Endometrial microvascular endothelial cells (primary cell): ENCODE data around the gene CDKAL1. TPM values are rescaled to one million over a fixed set of nuclear protein-coding genes. Genes with fewer than 3 reads are reported as not detected.

Experiments used
- in situ Hi-C: cut with HindIII; loops from 2 replicates; pipeline ENCODE4 v1.10.0; 2017; ENCODE audit warnings: low sequenced_read_pairs, low pct_unique_long_range_greater_than_20kb; ENCODE audit errors: inconsistent ontology term
- total RNA-seq: library from RNA; depleted of rRNA; stranded (reverse); fragments of >200 nt; gene quantifications from one replicate; pipeline ENCODE4 v1.2.3, GENCODE V29; 2015; ENCODE audit errors: inconsistent ontology term

The CDKAL1 gene
- total RNA-seq, 1 donor from 2014 or later, result 15.4 TPM

- in situ Hi-C loops, result no loop called here
These were observed 451.6 kb downstream of the CDKAL1 start for GRCh38 chr6:20985821-20986220.

GRCh38 chr6:20991910-20992309 lies 457.7 kb downstream of the CDKAL1 start:
- in situ Hi-C loops, result no loop called here

GRCh38 chr6:20996099-20996498 lies 461.8 kb downstream of the CDKAL1 start:
- in situ Hi-C loops, result no loop called here

- in situ Hi-C loops, result no loop called here
These were observed 463.0 kb downstream of the CDKAL1 start for GRCh38 chr6:20997143-20997769.

- in situ Hi-C loops, result no loop called here
These were observed 463.5 kb downstream of the CDKAL1 start for GRCh38 chr6:20997770-20998147.

- in situ Hi-C loops, result no loop called here
These were observed 464.6 kb downstream of the CDKAL1 start for GRCh38 chr6:20998748-20999448.

GRCh38 chr6:21000331-21000801 lies 466.1 kb downstream of the CDKAL1 start:
- in situ Hi-C loops, result no loop called here

- in situ Hi-C loops, result no loop called here
These were observed 467.5 kb downstream of the CDKAL1 start for GRCh38 chr6:21001736-21002135.

GRCh38 chr6:21003780-21004541 lies 469.7 kb downstream of the CDKAL1 start:
- in situ Hi-C loops, result no loop called here

- in situ Hi-C loops, result no loop called here
These were observed 471.7 kb downstream of the CDKAL1 start for GRCh38 chr6:21005816-21006570.

GRCh38 chr6:21019614-21020013 lies 485.4 kb downstream of the CDKAL1 start:
- in situ Hi-C loops, result no loop called here

- in situ Hi-C loops, result no loop called here
These were observed 488.3 kb downstream of the CDKAL1 start for GRCh38 chr6:21022343-21023107.

- in situ Hi-C loops, result no loop called here
These were observed 489.0 kb downstream of the CDKAL1 start for GRCh38 chr6:21023210-21023609.

- in situ Hi-C loops, result no loop called here
These were observed 490.4 kb downstream of the CDKAL1 start for GRCh38 chr6:21024616-21025015.

GRCh38 chr6:21026576-21027273 lies 492.5 kb downstream of the CDKAL1 start:
- in situ Hi-C loops, result no loop called here

GRCh38 chr6:21027507-21027906 lies 493.2 kb downstream of the CDKAL1 start:
- in situ Hi-C loops, result no loop called here

GRCh38 chr6:21031182-21031581 lies 496.9 kb downstream of the CDKAL1 start:
- in situ Hi-C loops, result no loop called here

- in situ Hi-C loops, result no loop called here
These were observed 498.8 kb downstream of the CDKAL1 start for GRCh38 chr6:21033084-21033483.
